H1 (cell line): ENCODE results near the gene FOXN1.

Experiments
- CTCF ChIP-seq, 3 experiments: IDR thresholded peaks; 1 replicate in 2 of 3; 2 replicates in 1 of 3; pipeline versions ENCODE4 v1.5.1 to v1.6.1; 2011; ENCODE audit warnings: low read length in 3 of 3, mild to moderate bottlenecking in 3 of 3, inconsistent platforms in 2 of 3, low read depth in 1 of 3, moderate library complexity in 1 of 3; ENCODE audit not compliant: insufficient read depth in 1 of 3; ENCODE audit errors: control extremely low read depth in 1 of 3
- USF2 ChIP-seq: IDR thresholded peaks from 2 replicates; pipeline ENCODE4 v1.6.1; 2011; ENCODE audit warnings: low read length, improper control_type of control experiment

GRCh38 chr17:28569446-28569845 is 63.3 kb downstream of the FOXN1 start:
- TF ChIP-seq CTCF (IDR thresholded peaks at IDR 0.05; ENCODE audit: control extremely low read depth in 1 of 3, insufficient read depth in 1 of 3, low read depth in 1 of 3, low read length in 3 of 3), result no peak
- no peak for TF ChIP-seq USF2
